ENCODE results near the gene ATP2A1. TPM values are rescaled to one million over a fixed set of nuclear protein-coding genes. Genes with fewer than 3 reads are reported as not detected.

ATP2A1 gene
- total and polyA plus RNA-seq, 2 experiments from 2014 or later, result 0.73 to 4.0 TPM

- peaks cover 51% of the 10 kb centered on the region for H3K36me3 Mint-ChIP-seq (ENCODE audit: low read depth)
- H3K4me2 ChIP-seq, result peak overlapping the region; percentile 98
- peak overlapping the region; percentile 87 for H3K27ac ChIP-seq (ENCODE audit: low read depth)
- peak overlapping the region; percentile 95 for H3K4me3 ChIP-seq
- H3K4me3 Mint-ChIP-seq, result peak overlapping the region; percentile 98
- TF ChIP-seq CTCF (conservative IDR thresholded peaks at IDR 0.05; ENCODE audit: low read depth in 2 of 2) (no peak), STAT1 (IDR thresholded peaks at IDR 0.05; ENCODE audit: unreplicated experiment) (no peak), ZNF114 (CRISPR knock-in tag; IDR thresholded peaks at IDR 0.05) (no peak), ETS1 (IDR thresholded peaks at IDR 0.05) (no peak), NANOG (IDR thresholded peaks at IDR 0.05; ENCODE audit: borderline replicate concordance) (no peak), POLR2AphosphoS5 (IDR thresholded peaks at IDR 0.05; ENCODE audit: low read depth) (no peak), CREB1 (CRISPR knock-in tag; IDR thresholded peaks at IDR 0.05; ENCODE audit: low read depth) (no peak), ZNF331 (CRISPR knock-in tag; IDR thresholded peaks at IDR 0.05; ENCODE audit: low read depth) (no peak), EZH2 (IDR thresholded peaks at IDR 0.05; ENCODE audit: low read depth, unreplicated experiment) (no peak), ZNF462 (CRISPR knock-in tag; IDR thresholded peaks at IDR 0.05) (no peak), JUNB (IDR thresholded peaks at IDR 0.05; ENCODE audit: unreplicated experiment) (no peak), EZH2phosphoT487 (IDR thresholded peaks at IDR 0.05; ENCODE audit: unreplicated experiment) (no peak)
- TF ChIP-seq, protein P1, sequence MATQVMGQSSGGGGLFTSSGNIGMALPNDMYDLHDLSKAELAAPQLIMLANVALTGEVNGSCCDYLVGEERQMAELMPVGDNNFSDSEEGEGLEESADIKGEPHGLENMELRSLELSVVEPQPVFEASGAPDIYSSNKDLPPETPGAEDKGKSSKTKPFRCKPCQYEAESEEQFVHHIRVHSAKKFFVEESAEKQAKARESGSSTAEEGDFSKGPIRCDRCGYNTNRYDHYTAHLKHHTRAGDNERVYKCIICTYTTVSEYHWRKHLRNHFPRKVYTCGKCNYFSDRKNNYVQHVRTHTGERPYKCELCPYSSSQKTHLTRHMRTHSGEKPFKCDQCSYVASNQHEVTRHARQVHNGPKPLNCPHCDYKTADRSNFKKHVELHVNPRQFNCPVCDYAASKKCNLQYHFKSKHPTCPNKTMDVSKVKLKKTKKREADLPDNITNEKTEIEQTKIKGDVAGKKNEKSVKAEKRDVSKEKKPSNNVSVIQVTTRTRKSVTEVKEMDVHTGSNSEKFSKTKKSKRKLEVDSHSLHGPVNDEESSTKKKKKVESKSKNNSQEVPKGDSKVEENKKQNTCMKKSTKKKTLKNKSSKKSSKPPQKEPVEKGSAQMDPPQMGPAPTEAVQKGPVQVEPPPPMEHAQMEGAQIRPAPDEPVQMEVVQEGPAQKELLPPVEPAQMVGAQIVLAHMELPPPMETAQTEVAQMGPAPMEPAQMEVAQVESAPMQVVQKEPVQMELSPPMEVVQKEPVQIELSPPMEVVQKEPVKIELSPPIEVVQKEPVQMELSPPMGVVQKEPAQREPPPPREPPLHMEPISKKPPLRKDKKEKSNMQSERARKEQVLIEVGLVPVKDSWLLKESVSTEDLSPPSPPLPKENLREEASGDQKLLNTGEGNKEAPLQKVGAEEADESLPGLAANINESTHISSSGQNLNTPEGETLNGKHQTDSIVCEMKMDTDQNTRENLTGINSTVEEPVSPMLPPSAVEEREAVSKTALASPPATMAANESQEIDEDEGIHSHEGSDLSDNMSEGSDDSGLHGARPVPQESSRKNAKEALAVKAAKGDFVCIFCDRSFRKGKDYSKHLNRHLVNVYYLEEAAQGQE (IDR thresholded peaks at IDR 0.05; ENCODE audit: unreplicated experiment), result no peak
- peaks cover 7% of the 10 kb centered on the region for H4K20me1 ChIP-seq (replicated peaks; ENCODE audit: insufficient read depth)
- no peaks in the 10 kb centered on the region for H3K9me3 Mint-ChIP-seq
- no peaks in the 10 kb centered on the region for H3K9me2 ChIP-seq (ENCODE audit: insufficient read depth)
- peak overlapping the region; percentile 96 for H3K27ac Mint-ChIP-seq
- peaks cover 19% of the 10 kb centered on the region; the same call in 1 of the 2 replicates for H3F3A ChIP-seq (replicated peaks; ENCODE audit: low read depth)
- H3K27me3 ChIP-seq (ENCODE audit: insufficient read depth), result no peaks in the 10 kb centered on the region
- H3K79me2 ChIP-seq (replicated peaks; ENCODE audit: insufficient read depth), result peaks cover 15% of the 10 kb centered on the region
- DNase-seq (ENCODE audit: low spot score), result no peak
- no peak for ATAC-seq
- H3K27me3 Mint-ChIP-seq (ENCODE audit: insufficient read depth, low read depth, poor library complexity), result peaks cover 15% of the 10 kb centered on the region
- H3K4me1 ChIP-seq (ENCODE audit: insufficient read depth), result peaks cover 9% of the 10 kb centered on the region; the same call in 1 of the 2 replicates
- H3K36me3 ChIP-seq (ENCODE audit: insufficient read depth), result peaks cover 23% of the 10 kb centered on the region
- peak overlapping the region; percentile 16 for H2AFZ ChIP-seq
- H3K4me1 Mint-ChIP-seq, result peaks cover 10% of the 10 kb centered on the region; the same call in 2 of the 3 replicates
Observed at GRCh38 chr16:28845761-28846079, 32.6 kb upstream of the ATP2A1 start.

Data from GM23338 (cell line).